Stimulated activated CD4-positive, alpha-beta T cell treated with anti-CD3 and anti-CD28 coated beads, Interleukin-2, amount 100 ng/mL, for 24 hours (primary cell): ENCODE results near the gene FREM2.

Experiments
- DNase-seq, 2 donors: peaks; one replicate each; pipeline ENCODE4 v3.0.0-alpha.2; 2020

Gene FREM2

GRCh38 chr13:38686577-38687245 is at the start of gene FREM2:
Gene FREM2, plus strand, starts transcription at chr13:38687077. Its CDS starts 268 bp downstream, at chr13:38687345.
- DNase-seq: no peak

- no peak for DNase-seq
Observed at GRCh38 chr13:38637576-38637975, 49.3 kb upstream of the FREM2 start.

DNA sequence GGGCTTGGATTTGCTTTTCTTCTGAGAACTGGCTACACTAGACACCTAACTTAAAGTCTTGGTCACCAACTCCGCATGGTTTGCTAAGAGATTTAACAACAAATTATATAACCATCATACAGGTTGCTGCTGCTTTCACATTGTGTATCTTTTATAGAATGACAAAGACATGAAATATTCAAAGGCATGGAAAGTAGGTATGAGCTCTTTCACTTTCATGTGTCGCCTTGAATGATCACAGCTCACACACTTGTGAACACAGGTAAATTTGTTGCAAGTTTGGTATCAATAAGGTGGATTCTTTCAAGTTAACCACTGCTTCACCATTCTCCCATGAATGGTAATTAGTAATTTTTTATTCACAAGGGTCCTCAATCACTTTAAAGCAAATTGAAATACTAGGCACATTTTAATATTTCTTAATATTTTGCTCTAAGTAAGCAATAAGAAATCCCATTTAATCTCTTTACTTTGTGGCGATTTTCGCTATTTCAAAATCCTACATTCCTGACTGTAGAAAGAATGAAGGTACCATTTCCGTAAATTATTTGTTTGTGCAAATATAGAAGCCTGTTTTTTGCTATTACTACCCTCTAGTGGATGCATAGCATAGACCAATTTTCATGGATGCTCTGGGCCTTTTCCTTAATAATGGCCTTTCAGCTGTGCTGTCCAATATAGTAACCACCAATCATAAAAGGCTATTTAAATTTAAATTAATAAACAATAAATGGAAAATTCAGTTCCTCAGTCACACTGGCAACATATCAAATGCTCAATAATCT is 45.5 kb upstream of the FREM2 start:
- no peak for DNase-seq

GRCh38 chr13:38647312-38647711 is 39.6 kb upstream of the FREM2 start:
- no peak for DNase-seq

DNA sequence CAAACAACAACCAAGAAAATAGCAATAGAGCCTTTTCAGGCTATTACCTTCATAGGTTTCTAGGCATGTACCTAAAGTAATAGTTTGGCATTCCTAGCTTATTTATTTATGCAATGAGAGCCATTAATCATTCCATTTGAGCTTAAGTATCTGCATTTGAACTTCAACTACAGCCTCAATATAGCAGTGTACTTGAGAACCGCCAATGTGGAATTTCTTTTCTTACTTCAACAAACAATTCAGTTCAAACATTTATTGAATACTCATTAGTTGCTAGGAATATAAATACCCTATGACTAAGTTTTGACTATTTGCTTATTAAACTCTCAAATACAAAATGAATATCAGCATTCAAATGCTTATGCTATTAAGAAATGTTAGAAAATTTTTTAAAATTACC is 38.0 kb upstream of the FREM2 start:
- no peak for DNase-seq

DNA sequence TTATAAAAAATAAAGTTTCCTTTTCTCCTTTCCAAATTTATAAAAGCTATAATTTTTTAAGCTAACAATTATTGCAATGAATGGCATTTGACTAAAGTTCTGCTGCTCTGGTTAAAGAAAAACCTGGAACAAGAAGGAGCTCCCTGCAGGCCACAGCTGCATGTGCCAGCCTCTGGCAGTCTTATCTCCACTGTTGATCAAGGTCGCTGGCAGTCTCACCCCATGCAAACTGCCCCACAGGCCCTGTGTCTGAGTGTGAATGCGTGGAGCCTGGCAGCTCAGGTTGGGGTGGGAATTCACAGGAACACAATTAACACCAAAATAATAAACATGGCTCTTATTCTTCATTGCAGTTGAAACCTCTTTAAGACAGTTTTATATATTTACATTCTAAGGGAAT is 30.2 kb upstream of the FREM2 start:
- no peak for DNase-seq

DNA sequence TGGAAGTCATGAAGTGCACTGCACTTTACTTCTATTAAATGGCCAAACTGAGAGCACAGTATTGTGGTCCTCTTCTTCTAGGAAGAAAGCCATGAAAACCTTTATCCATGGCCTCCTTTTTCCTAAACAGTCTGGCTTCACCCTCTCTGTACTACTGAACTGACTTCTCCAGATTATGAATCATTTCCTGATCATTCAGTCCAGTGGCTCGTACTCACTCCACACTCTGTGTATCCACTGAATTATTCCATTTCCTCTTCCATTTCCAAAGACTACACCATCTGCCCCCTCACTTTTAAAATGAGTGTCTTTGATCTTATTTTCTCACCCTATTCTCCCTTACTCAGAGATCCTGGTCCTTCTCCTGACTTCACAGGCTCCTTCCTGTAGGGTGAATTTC is 29.7 kb upstream of the FREM2 start:
- DNase-seq: no peak

DNA sequence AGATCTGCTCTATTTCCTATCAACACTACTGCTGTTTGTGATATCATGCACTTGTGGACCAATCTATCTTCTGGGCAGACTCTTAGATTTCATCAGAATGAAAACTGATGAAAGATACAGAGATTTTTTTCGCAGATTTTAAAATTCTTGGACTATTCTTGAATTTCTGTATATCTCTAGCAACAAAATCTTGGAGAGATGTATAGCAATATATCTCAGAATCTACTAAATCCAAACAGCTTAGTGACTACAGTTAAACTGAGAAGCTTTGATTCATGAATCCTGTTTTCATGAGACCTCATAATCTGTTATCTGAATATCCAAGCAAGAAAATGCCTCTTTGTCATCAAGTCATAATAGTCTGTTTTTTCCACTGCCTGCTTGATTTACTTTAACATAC is 28.0 kb upstream of the FREM2 start:
- DNase-seq: no peak

DNA sequence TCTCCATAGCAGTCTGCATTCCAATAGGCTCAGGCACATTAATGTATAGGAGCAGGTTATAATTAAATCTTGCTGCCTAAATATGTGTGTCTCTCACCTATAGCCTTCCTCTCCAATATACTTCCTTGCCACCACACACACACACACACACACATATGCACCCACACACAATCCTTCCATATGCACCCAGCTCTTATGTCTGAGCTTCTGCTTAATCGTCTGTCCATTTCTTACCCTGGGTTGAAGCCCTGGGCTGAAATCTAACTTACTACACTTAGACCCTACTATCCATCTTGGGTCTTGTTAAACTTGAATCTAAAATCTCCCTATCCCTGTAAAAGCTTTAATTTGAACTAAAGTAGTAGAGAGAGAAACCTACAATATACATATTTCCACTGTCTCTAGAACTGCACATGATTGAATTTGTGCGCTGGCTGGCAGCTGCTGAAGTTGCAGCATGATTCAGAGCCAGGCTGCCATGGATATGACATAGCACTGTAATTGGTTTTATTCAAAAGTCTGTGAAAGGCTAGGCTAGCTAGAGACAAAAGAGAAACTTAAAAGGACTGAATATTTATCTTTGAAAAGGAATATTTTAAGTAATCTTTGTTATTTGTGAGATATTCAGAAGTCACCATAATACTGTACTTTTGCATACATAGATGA is 25.7 kb upstream of the FREM2 start:
- no peak for DNase-seq

DNA sequence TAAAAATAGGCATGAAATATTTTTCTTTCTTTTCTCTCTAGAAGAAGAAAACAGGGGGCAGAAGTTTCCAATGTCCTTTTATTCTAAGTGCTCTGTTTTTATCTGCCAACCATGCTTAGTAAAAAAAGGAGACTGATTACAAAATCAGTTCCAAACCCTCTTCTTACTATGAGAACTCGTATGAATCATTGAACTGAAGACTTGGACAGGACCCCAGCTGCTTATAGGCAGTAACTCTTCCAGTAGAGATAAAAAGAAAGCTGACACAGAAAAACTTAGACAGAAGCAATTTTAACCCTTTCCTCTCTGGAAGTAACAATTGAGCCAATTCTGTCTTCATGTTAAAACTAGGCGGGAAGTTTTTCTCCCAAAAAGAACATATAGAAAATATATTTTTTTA is 24.5 kb upstream of the FREM2 start:
- no peak for DNase-seq

DNA sequence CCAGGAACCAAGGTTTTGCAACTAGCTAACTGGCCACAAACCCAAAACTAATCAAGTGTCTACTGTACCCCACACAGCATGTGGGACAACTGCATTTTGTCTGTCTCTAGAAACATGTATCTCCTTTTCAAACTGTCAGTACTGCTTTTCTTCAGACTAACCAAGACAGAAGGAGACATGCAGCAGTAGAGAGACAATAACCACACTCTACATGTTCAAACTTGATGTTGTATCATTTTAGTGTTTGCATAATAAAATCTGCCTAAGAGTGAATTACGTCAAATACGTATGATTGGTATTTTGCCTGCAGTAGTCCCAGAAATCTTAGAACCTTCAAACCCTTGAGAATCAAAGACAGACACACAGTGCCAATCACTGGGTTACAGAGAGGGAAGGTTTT is 22.0 kb upstream of the FREM2 start:
- no peak for DNase-seq

GRCh38 chr13:38667526-38668109 is 19.3 kb upstream of the FREM2 start:
- no peak for DNase-seq

DNA sequence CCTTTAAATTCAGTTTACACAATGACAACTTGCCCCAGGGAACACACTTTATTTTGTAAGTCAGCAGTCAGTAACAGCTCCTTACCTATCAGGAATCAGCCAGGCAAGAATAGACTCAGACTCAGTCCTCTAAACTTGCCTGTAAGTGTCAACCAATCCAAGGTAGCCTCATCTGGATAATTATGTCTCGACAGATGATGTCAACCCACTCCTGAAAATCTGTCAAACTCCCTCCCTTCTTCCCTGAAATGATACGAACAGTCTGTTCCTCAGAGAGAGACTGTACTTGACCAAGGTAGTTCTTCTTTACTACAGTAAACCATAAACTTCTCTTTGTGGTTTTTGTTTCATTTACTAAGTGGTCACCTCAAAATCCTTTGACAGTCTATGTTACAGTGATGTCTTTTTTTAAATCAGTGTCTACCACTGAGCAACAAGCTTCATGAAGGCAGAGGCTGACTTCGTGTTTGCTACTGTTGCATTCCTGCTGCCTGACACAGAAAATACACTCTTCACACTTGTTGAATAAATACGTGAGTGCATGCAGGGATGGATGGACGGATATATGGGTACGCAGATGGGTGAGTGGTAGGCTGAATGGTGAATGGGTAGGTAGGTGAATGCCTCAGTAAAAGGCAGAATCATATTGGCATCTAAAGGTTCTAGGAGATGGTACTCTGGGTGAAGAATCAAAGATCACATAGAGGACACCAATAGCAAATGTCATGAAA is 17.5 kb upstream of the FREM2 start:
- DNase-seq: no peak

- no peak for DNase-seq
Observed at GRCh38 chr13:38670627-38671026, 16.2 kb upstream of the FREM2 start.

DNA sequence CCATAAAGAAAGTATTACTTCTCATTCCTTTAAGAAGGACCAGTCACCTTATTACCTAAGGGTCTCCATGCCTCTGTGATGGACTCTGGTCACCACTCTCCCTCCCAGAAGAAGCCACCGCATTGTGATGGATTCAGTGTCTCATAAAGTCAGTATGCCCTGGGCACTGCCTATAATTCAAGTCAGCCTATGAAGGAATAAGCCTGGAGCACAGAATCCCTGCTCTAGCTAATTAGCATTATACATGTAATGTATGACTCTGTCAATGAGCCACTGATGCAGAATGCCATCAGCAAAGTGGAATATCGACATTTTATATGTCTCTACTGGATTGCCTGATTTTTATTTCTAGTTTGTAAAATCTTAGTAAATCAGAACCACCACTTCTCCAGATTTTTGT is 14.9 kb upstream of the FREM2 start:
- no peak for DNase-seq

DNA sequence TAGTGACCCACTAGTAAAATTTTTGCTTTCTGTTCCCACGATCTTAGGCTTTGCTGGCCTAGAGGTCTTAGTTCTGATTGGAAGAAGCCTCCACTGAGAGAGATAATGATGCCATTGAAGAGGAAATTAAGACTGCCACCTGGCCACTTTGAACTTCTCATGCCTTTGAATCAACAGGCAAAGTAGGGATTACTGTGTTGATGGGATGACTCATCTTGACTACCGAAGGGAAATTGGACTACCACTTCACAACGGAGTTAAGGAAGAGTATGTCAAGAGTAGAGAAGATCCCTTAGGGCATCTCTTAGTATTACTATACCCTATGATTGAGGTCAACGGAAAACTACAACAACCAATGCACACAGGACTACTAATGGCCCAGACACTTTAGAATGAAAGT is 12.7 kb upstream of the FREM2 start:
- DNase-seq: no peak

DNA sequence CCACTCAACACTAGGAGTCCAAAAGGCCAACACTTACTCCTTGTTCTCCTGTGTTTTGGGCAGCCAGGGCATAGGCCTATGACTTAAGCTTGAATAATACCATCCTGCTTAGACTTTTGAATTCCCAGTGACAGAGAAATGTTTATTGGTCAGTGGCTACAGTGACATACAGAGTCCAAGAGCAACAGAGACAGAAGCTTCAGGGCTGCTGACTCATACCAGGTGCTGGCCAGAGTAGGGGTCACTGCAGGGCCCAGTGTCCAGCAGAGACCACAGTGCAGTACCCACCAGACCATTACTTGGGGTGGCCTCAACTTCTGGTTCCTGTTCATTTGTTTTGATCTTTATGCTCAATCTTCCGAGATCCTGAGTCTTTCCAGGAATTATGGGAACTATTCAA is 6.0 kb upstream of the FREM2 start:
- DNase-seq: no peak

- DNase-seq: no peak
Observed at GRCh38 chr13:38684714-38685113, 2.2 kb upstream of the FREM2 start.

GRCh38 chr13:38685431-38685830 is 1.4 kb upstream of the FREM2 start:
- DNase-seq: no peak

DNA sequence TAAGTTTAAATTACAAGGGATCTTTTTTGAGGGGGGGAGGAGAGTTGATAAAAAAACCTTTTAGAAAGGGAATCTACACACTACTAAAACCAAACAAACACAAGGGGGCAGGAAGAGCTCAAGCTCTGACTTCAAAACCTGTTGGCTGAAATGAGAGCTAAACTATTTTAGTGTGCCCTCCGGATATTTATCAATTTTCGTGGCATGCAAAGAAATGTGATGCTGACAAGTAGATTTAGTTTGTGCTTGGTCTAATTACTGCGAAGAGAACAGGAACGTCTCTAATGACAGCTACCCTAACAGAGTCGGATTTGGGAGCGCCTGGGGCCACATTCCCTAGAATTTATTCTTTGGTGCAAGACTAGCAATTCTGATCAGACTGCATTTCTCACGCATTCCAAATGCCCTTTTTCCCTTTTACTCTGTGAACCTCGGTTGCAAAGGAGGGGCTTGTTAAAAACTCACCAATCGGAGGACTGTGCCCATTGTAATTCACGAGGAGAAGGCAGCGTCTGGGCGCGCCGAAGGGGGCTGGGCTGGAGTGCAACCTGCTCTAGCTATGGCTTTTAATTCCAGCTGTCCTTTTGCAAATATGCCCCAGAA is 802 bp upstream of the FREM2 start:
- DNase-seq: no peak

DNA sequence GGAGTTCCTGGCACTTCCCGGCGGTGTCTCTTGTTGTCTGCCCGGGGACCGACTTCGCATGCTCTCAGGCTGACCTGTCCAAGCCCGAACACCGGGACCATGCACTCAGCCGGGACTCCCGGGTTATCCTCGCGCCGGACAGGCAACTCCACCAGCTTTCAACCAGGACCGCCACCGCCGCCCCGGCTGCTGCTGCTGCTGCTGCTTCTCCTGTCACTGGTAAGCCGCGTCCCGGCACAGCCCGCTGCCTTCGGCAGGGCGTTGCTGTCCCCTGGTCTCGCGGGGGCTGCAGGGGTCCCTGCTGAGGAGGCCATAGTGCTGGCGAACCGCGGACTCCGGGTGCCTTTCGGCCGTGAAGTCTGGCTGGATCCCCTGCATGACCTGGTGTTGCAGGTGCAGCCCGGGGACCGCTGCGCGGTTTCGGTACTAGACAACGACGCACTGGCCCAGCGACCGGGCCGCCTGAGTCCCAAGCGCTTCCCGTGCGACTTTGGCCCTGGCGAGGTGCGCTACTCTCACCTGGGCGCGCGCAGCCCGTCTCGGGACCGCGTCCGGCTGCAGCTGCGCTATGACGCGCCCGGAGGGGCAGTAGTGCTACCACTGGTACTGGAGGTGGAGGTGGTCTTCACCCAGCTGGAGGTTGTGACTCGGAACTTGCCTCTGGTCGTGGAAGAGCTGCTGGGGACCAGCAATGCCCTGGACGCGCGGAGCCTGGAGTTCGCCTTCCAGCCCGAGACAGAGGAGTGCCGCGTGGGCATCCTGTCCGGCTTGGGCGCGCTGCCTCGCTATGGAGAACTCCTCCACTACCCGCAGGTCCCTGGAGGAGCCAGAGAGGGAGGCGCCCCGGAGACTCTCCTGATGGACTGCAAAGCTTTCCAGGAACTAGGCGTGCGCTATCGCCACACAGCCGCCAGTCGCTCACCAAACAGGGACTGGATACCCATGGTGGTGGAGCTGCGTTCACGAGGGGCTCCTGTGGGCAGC is 661 bp downstream of the FREM2 start:
- DNase-seq: no peak
